PC-9 (cell line): ENCODE results near the gene ARMH1. TPM values are rescaled to one million over a fixed set of nuclear protein-coding genes. Genes with fewer than 3 reads are reported as not detected.

ENCODE experiments used
- BruUV-seq: library from RNA; stranded (reverse); fragments of 400-500 nt; replicated peaks from 2 replicates; lab custom pipeline; 2021; lab: Mats Ljungman, UMichigan
- CTCF ChIA-PET: fragments of 300-600 bp; sonication (Branson Sonifier 250); formaldehyde crosslinking; loops from one replicate; lab custom pipeline; 2022; ENCODE audit warnings: antibody characterized with exemption; lab: Charles Lee
- POLR2A ChIA-PET: fragments of 300-600 bp; sonication (Branson Sonifier 250); formaldehyde crosslinking; loops from one replicate; lab custom pipeline; 2022; ENCODE audit warnings: antibody characterized with exemption; ENCODE audit not compliant: unreplicated experiment; lab: Charles Lee
- DNase-seq, 2 experiments: peaks; one replicate each; pipeline versions ENCODE4 v3.0.0 to v3.0.0-alpha.2; 2015 to 2022; ENCODE audit warnings: mixed read lengths in 1 of 2
- H2AFZ ChIP-seq: fragments of 200-600 bp; sonication (generic); 2 replicates; pipeline ENCODE4 v1.8.1; 2017; ENCODE audit warnings: antibody characterized with exemption
- H3F3A ChIP-seq: fragments of 200-600 bp; sonication (generic); 2 replicates; pipeline ENCODE4 v1.8.1; 2017; ENCODE audit warnings: antibody characterized with exemption, mild to moderate bottlenecking, low read depth; ENCODE audit not compliant: insufficient read depth
- H3K27ac ChIP-seq: fragments of 200-600 bp; sonication (generic); 2 replicates; pipeline ENCODE4 v1.6.1; 2016; ENCODE audit warnings: mixed run types
- H3K27me3 ChIP-seq: fragments of 200-600 bp; sonication (generic); 2 replicates; pipeline ENCODE4 v1.6.1; 2016; ENCODE audit warnings: low read depth, mixed run types; ENCODE audit not compliant: insufficient read depth
- H3K36me3 ChIP-seq: fragments of 200-600 bp; sonication (generic); 2 replicates; pipeline ENCODE4 v1.6.1; 2016; ENCODE audit warnings: low read depth, mixed run types
- H3K4me1 ChIP-seq: fragments of 200-600 bp; sonication (generic); replicated peaks from 2 replicates; pipeline ENCODE4 v1.6.1; 2016; ENCODE audit warnings: mixed run types; ENCODE audit not compliant: insufficient read depth
- H3K4me2 ChIP-seq: fragments of 200-600 bp; sonication (generic); 2 replicates; pipeline ENCODE4 v1.6.1; 2017; ENCODE audit warnings: mixed run types
- H3K4me3 ChIP-seq: fragments of 200-600 bp; sonication (generic); 2 replicates; pipeline ENCODE4 v1.6.1; 2016; ENCODE audit warnings: mixed run types
- H3K79me2 ChIP-seq: fragments of 200-600 bp; sonication (generic); 2 replicates; pipeline ENCODE4 v1.6.1; 2017; ENCODE audit warnings: low read depth, mixed run types
- H3K9me2 ChIP-seq: fragments of 200-600 bp; sonication (generic); 2 replicates; pipeline ENCODE4 v1.8.1; 2017; ENCODE audit warnings: mild to moderate bottlenecking; ENCODE audit not compliant: insufficient read depth
- H3K9me3 ChIP-seq: fragments of 200-600 bp; sonication (generic); 2 replicates; pipeline ENCODE4 v1.8.1; 2016; ENCODE audit warnings: low read depth; ENCODE audit not compliant: insufficient read depth
- H4K20me1 ChIP-seq: fragments of 200-600 bp; sonication (generic); 2 replicates; pipeline ENCODE4 v1.8.1; 2017; ENCODE audit not compliant: insufficient read depth
- EZH2 ChIP-seq: fragments of 200-600 bp; sonication (generic); IDR thresholded peaks from 2 replicates; pipeline ENCODE4 v1.8.0; 2017; ENCODE audit warnings: antibody characterized with exemption, low read depth
- intact Hi-C: fragments of 100-400 bp; cut with micrococcal nuclease; formaldehyde crosslinking; loops from one replicate; pipeline ENCODE4 v1.10.0; 2022; ENCODE audit not compliant: unreplicated experiment
- total RNA-seq: library from RNA; stranded (reverse); gene quantifications from 2 replicates; pipeline ENCODE4 v1.2.3, GENCODE V29; 2021
- TF ChIP-seq, protein P1 (sequence below): fragments of 200-600 bp; sonication (generic); conservative IDR thresholded peaks from 2 replicates; pipeline ENCODE4 v1.6.1; 2017; ENCODE audit warnings: mixed run types, antibody characterized with exemption, mild to moderate bottlenecking, moderate library complexity

The ARMH1 gene
- total RNA-seq, 1 experiment from 2014 or later = 16.9 TPM

DNA sequence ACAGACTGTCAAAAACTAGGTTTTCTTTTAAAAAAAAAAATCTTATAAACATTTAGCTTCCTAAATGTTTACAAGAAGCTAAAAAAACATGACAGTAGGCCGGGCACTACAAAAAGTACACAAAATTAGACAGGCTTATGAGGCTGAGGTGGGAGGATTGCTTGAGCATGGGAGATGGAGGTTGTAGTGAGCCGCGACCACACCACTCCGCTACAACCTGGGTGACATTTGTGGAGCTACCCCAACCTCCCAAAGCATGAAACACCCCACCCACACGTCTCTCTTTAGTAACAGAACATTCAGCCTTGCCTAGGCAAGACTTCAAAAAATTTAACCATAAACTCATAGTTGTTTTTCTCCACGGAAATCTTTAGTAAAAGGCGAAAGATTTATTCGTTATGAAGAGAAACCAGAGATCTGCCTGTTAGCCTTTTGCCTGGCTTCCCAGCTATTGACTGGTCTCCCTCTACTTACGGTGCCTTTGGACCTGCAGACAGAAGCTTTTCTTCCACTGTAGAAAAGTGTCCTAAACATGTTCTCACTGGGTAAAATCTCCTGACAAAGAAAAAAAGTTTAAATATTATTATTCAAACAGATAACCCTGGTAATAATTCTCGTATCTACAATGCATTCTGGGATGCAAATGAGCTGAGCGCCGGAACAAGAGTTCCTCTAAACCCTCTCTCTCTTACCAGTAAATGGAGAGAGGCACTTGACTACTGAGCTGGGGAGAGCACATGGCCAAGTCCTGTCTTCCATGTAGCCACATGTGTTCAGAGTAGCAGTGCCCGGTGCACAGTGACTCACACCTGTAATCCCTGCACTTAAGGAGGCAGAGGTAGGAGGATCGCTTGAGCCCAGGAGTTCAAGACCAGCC lies 47.2 kb downstream of the ARMH1 start:
- no peaks in the 10 kb centered on the region for H3K9me3 ChIP-seq
- H3K79me2 ChIP-seq = no peaks in the 10 kb centered on the region
- DNase-seq = peak; percentile 70 to 97
- H3K4me2 ChIP-seq = peak overlapping the region; percentile 71
- H3K9me2 ChIP-seq = no peaks in the 10 kb centered on the region
- H3K4me1 ChIP-seq = peaks cover 26% of the 10 kb centered on the region
- ChIA-PET CTCF (interaction anchor here (0.6 kb wide), 1 partner anchor 9 kb away, joined by 3 read pairs; the partner anchor contains the start of gene RNU5D-1), POLR2A (interaction anchor here (0.5 to 1.6 kb wide), 26 partner anchors 9 to 1513 kb away, joined by 3 to 78 read pairs (median 4); partner anchors contain the start of genes ARMH1, HECTD3, RNU5D-1 and TMEM53)
- H3F3A ChIP-seq = peaks cover 36% of the 10 kb centered on the region; the same call in 1 of the 2 replicates
- H3K27ac ChIP-seq = peak overlapping the region; percentile 89
- H3K27me3 ChIP-seq = no peaks in the 10 kb centered on the region
- TSS peak; percentile 99 for BruUV-seq
- H3K36me3 ChIP-seq = no peaks in the 10 kb centered on the region
- no peaks in the 10 kb centered on the region for H4K20me1 ChIP-seq
- H2AFZ ChIP-seq = peak overlapping the region; percentile 34
- intact Hi-C loops = no loop called here
- H3K4me3 ChIP-seq = peak overlapping the region; percentile 21; the same call in 1 of the 2 replicates
- TF ChIP-seq EZH2 = no peak
- TF ChIP-seq, protein P1, sequence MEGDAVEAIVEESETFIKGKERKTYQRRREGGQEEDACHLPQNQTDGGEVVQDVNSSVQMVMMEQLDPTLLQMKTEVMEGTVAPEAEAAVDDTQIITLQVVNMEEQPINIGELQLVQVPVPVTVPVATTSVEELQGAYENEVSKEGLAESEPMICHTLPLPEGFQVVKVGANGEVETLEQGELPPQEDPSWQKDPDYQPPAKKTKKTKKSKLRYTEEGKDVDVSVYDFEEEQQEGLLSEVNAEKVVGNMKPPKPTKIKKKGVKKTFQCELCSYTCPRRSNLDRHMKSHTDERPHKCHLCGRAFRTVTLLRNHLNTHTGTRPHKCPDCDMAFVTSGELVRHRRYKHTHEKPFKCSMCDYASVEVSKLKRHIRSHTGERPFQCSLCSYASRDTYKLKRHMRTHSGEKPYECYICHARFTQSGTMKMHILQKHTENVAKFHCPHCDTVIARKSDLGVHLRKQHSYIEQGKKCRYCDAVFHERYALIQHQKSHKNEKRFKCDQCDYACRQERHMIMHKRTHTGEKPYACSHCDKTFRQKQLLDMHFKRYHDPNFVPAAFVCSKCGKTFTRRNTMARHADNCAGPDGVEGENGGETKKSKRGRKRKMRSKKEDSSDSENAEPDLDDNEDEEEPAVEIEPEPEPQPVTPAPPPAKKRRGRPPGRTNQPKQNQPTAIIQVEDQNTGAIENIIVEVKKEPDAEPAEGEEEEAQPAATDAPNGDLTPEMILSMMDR = no peak

DNA sequence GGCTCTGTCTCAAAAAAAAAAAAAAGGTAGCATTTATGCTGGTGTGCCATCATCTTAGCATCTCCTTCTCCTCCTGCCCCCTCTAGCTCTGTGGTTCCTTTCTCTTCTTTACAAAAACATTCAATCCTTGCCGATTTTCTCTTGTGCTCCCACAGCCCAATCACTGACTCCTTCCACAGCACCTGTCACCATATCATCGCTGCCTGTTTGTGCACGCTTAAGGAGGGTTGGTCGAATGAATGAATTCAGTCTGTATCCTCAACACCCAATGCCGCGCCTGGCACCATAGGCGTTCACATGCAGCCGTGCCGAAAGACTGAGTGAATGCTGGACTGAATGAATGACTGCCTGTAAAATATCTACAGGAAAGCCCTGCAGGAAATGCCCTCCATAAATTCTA lies 48.5 kb downstream of the ARMH1 start:
- no peak overlapping the region for H3K4me2 ChIP-seq
- CTCF ChIA-PET = no interaction called here

More for the DNA sequence above, 48.5 kb downstream of the ARMH1 start:
- peaks cover 43% of the 10 kb centered on the region; the same call in 1 of the 2 replicates for H3F3A ChIP-seq
- no peak overlapping the region for H3K27ac ChIP-seq
- H2AFZ ChIP-seq = no peak overlapping the region
- POLR2A ChIA-PET = no interaction called here
- no peaks in the 10 kb centered on the region for H3K9me2 ChIP-seq
- H3K79me2 ChIP-seq = no peaks in the 10 kb centered on the region
- no peaks in the 10 kb centered on the region for H4K20me1 ChIP-seq
- H3K4me3 ChIP-seq = no peak overlapping the region
- no peaks in the 10 kb centered on the region for H3K36me3 ChIP-seq
- TF ChIP-seq EZH2 = no peak
- TF ChIP-seq, protein P1 = no peak
- no TSS peak for BruUV-seq
- no peaks in the 10 kb centered on the region for H3K27me3 ChIP-seq
- H3K4me1 ChIP-seq = peaks cover 36% of the 10 kb centered on the region
- intact Hi-C loops = no loop called here
- no peak for DNase-seq
- no peaks in the 10 kb centered on the region for H3K9me3 ChIP-seq
